ENCODE results near the gene BIRC5.

DNA sequence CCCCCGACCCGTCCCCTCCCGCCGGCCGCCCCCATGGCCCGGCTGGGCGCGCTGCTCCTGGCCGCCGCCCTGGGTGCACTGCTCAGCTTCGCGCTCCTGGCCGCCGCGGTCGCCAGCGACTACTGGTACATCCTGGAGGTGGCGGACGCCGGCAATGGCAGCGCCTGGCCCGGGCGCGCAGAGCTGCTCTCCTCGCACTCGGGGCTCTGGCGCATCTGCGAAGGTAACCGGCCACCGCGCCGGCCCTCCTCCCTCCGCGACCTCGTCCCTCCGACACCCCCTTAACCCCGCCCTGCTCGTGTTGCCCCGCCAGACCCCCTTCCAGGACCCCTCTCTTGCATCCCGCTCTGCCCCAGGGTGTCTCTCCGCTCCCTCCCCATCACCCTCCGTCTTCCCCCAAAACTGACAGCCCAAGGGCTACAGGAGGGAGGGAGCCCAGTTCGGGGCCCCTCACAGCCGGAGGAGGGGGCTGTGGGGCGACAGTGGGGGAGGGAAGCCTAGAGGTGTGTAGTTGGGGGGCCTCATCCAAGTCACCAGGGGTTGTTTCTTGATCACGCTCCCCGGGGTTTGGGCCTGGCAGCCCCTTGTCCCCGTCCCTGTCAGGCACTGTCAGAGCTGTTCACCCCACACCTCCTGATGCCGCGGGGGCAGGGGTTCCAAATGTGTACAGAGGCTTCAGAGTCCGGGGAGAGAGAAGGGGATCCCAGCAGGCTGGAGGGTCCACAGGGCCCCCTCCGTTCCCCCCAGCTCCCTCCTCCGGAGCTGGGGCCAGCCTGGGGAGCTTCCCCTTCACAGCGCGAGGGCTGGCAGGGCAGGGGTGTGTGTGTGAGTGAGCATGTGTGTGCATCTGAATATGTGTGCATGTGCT, 18.2 kb downstream of the BIRC5 start:
- TF ChIP-seq, protein P1, sequence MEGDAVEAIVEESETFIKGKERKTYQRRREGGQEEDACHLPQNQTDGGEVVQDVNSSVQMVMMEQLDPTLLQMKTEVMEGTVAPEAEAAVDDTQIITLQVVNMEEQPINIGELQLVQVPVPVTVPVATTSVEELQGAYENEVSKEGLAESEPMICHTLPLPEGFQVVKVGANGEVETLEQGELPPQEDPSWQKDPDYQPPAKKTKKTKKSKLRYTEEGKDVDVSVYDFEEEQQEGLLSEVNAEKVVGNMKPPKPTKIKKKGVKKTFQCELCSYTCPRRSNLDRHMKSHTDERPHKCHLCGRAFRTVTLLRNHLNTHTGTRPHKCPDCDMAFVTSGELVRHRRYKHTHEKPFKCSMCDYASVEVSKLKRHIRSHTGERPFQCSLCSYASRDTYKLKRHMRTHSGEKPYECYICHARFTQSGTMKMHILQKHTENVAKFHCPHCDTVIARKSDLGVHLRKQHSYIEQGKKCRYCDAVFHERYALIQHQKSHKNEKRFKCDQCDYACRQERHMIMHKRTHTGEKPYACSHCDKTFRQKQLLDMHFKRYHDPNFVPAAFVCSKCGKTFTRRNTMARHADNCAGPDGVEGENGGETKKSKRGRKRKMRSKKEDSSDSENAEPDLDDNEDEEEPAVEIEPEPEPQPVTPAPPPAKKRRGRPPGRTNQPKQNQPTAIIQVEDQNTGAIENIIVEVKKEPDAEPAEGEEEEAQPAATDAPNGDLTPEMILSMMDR (IDR thresholded peaks at IDR 0.05), result no peak
- TF ChIP-seq POLR2A (IDR thresholded peaks at IDR 0.05) (no peak), POLR2AphosphoS5 (IDR thresholded peaks at IDR 0.05) (no peak)

Data from upper lobe of left lung (tissue), 4 donors.